HG02798 (cell line): Measurements from ENCODE around the gene KRT8.

ENCODE experiments used
- ATAC-seq: cut with Tn5 transposase; IDR thresholded peaks from one replicate; pipeline ENCODE4 v1.9.1; 2021; ENCODE audit warnings: mild to moderate bottlenecking; ENCODE audit not compliant: unreplicated experiment, poor library complexity

Gene KRT8

GRCh38 chr12:52926596-52927234 lies 21.8 kb upstream of the KRT8 start:
- no peak for ATAC-seq

- ATAC-seq, result no peak
Measured at GRCh38 chr12:52925717-52926595, 21.1 kb upstream of the KRT8 start.

- no peak for ATAC-seq
Measured at GRCh38 chr12:52924764-52925716, 20.2 kb upstream of the KRT8 start.

- no peak for ATAC-seq
Measured at GRCh38 chr12:52921488-52922165, 16.8 kb upstream of the KRT8 start.

- no peak for ATAC-seq
Measured at GRCh38 chr12:52920937-52921336, 16.1 kb upstream of the KRT8 start.

- ATAC-seq, result no peak
Measured at GRCh38 chr12:52918784-52919183, 13.9 kb upstream of the KRT8 start.

- no peak for ATAC-seq
Measured at GRCh38 chr12:52918351-52918750, 13.5 kb upstream of the KRT8 start.

GRCh38 chr12:52917800-52918199 lies 12.9 kb upstream of the KRT8 start:
- no peak for ATAC-seq

- ATAC-seq, result no peak
Measured at GRCh38 chr12:52916216-52916615, 11.3 kb upstream of the KRT8 start.

GRCh38 chr12:52915637-52916036 lies 10.8 kb upstream of the KRT8 start:
- ATAC-seq, result no peak

- no peak for ATAC-seq
Measured at GRCh38 chr12:52914576-52915121, 9.8 kb upstream of the KRT8 start.

GRCh38 chr12:52913431-52913821 lies 8.6 kb upstream of the KRT8 start:
- ATAC-seq, result no peak

GRCh38 chr12:52912711-52913430 lies 8.0 kb upstream of the KRT8 start:
- no peak for ATAC-seq

- no peak for ATAC-seq
Measured at GRCh38 chr12:52910248-52910883, 5.5 kb upstream of the KRT8 start.

GRCh38 chr12:52909796-52910195 lies 4.9 kb upstream of the KRT8 start:
- no peak for ATAC-seq

- ATAC-seq, result no peak
Measured at GRCh38 chr12:52909331-52909730, 4.5 kb upstream of the KRT8 start.

- ATAC-seq, result no peak
Measured at GRCh38 chr12:52907092-52907810, 2.4 kb upstream of the KRT8 start.

- no peak for ATAC-seq
Measured at GRCh38 chr12:52906191-52906601, 1.3 kb upstream of the KRT8 start.
